Activated CD8-positive, alpha-beta memory T cell treated with anti-CD3 and anti-CD28 coated beads, Interleukin-2, amount 10 ng/mL, durations not matched to agents 7 days and 5 days (primary cell): Measurements from ENCODE around the gene CFAP90. TPM values are rescaled to one million over a fixed set of nuclear protein-coding genes. Genes with fewer than 3 reads are reported as not detected.

ENCODE experiments used
- ATAC-seq: fragments of 150-1000 bp; cut with Tn5 transposase; one replicate; pipeline ENCODE4 v1.10.0; 2021; ENCODE audit warnings: moderate library complexity
- CTCF ChIA-PET: fragments of 350-600 bp; sonication (Branson Sonifier 250); formaldehyde crosslinking; loops from one replicate; lab custom pipeline; 2021; ENCODE audit warnings: antibody characterized with exemption; lab: Charles Lee
- DNase-seq: peaks from one replicate; pipeline ENCODE4 v3.0.0-alpha.2; 2020
- H3K27ac Mint-ChIP-seq: one replicate; pipeline ENCODE4 v1.8.0; 2021; ENCODE audit warnings: mild to moderate bottlenecking, mixed read lengths
- H3K27me3 Mint-ChIP-seq: one replicate; pipeline ENCODE4 v1.8.0; 2021; ENCODE audit warnings: mixed read lengths
- H3K36me3 Mint-ChIP-seq: one replicate; pipeline ENCODE4 v1.8.0; 2021; ENCODE audit warnings: mild to moderate bottlenecking, mixed read lengths
- H3K4me1 Mint-ChIP-seq: one replicate; pipeline ENCODE4 v1.8.0; 2021; ENCODE audit warnings: mixed read lengths
- H3K4me3 Mint-ChIP-seq: one replicate; pipeline ENCODE4 v1.8.0; 2021; ENCODE audit warnings: mild to moderate bottlenecking, moderate library complexity, mixed read lengths
- H3K9me3 Mint-ChIP-seq: one replicate; pipeline ENCODE4 v1.8.0; 2022; ENCODE audit warnings: low read depth, mixed read lengths
- total RNA-seq, 2 experiments: library from RNA; stranded (reverse); gene quantifications; one replicate each; pipeline ENCODE4 v1.2.3, GENCODE V29; 2021

The CFAP90 gene
- total RNA-seq, 2 experiments from 2014 or later = not detected

- Mint-ChIP-seq H3K27ac (no peak overlapping the region), H3K27me3 (peaks cover 22% of the 10 kb centered on the region), H3K4me3 (no peak overlapping the region), H3K4me1 (no peaks in the 10 kb centered on the region), H3K36me3 (no peaks in the 10 kb centered on the region), H3K9me3 (no peaks in the 10 kb centered on the region)
- no peak for ATAC-seq
- no peak for DNase-seq
- CTCF ChIA-PET = no interaction called here
These were observed 41.9 kb downstream of the CFAP90 start for GRCh38 chr5:7808998-7809397.

GRCh38 chr5:7805379-7805778 is 45.6 kb downstream of the CFAP90 start:
- DNase-seq (no peak), ATAC-seq (no peak)
- Mint-ChIP-seq H3K27me3 (peaks cover 6% of the 10 kb centered on the region), H3K4me1 (no peaks in the 10 kb centered on the region), H3K9me3 (no peaks in the 10 kb centered on the region), H3K27ac (no peak overlapping the region), H3K4me3 (no peak overlapping the region), H3K36me3 (no peaks in the 10 kb centered on the region)
- CTCF ChIA-PET = no interaction called here

DNA sequence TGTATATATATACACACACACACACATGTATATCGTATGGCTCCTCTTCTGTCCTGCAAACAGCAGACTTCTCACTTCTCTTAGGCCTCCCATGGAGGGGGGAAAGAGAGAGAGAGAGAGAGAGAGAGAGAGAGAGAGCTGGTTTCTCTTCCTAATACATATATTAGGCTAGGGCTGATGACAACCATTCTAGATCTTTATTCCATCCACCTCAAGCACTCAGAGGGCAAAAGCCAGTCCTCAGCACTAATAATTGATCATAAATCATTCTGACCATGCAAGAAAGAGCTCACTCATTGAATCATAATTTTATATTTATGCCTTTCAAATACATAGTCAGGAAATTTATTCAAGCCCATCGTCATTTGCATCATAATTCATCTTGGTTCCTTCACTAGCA is 47.0 kb downstream of the CFAP90 start:
- CTCF ChIA-PET = no interaction called here
- no peak overlapping the region for H3K27ac Mint-ChIP-seq
- DNase-seq (no peak), ATAC-seq (no peak)
- no peak overlapping the region for H3K4me3 Mint-ChIP-seq
- H3K36me3 Mint-ChIP-seq = no peaks in the 10 kb centered on the region
- H3K4me1 Mint-ChIP-seq = no peaks in the 10 kb centered on the region
- H3K27me3 Mint-ChIP-seq = no peaks in the 10 kb centered on the region
- no peaks in the 10 kb centered on the region for H3K9me3 Mint-ChIP-seq

- ATAC-seq (no peak), DNase-seq (no peak)
- CTCF ChIA-PET = no interaction called here
- Mint-ChIP-seq H3K9me3 (no peaks in the 10 kb centered on the region), H3K4me3 (no peak overlapping the region), H3K4me1 (no peaks in the 10 kb centered on the region), H3K36me3 (no peaks in the 10 kb centered on the region), H3K27ac (no peak overlapping the region), H3K27me3 (no peaks in the 10 kb centered on the region)
These were observed 48.1 kb downstream of the CFAP90 start for GRCh38 chr5:7802855-7803254.

DNA sequence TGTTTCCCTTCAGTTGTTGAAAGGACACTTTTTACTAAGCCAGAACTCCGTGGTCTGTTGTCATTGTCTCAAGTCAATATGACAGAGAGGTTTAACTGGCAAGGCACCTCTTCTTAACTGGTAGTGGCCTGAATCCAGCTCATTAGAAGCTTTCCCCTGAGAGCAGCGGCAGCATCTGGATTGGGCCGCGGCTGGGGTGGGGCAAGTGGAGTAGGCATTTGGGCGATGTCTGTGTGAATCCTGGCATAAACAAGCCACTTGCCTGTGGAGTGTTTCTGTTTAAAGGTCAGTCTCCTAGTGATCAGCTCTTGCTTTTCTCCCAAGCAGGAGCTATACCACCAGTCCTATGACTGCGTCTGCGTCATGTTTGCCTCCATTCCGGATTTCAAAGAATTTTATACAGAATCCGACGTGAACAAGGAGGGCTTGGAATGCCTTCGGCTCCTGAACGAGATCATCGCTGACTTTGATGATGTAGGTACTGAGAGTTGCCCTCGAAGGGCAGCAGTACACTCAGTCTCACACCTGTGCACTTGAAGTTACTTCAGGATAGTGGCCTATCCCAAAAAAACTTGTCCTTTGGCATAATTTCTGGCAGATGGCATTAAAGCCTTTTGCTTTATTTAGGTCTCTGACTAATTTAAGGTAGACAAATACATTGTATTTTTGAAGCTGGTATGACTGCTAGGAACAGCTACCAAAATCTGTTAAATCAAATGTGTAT is 48.9 kb downstream of the CFAP90 start:
- CTCF ChIA-PET = no interaction called here
- Mint-ChIP-seq H3K4me1 (no peaks in the 10 kb centered on the region), H3K36me3 (no peaks in the 10 kb centered on the region), H3K9me3 (no peaks in the 10 kb centered on the region), H3K27me3 (no peaks in the 10 kb centered on the region), H3K27ac (no peak overlapping the region), H3K4me3 (no peak overlapping the region)
- DNase-seq = no peak
- ATAC-seq = no peak

GRCh38 chr5:7795306-7795705 is 55.6 kb downstream of the CFAP90 start:
- Mint-ChIP-seq H3K4me3 (no peak overlapping the region), H3K27me3 (no peaks in the 10 kb centered on the region), H3K36me3 (no peaks in the 10 kb centered on the region), H3K4me1 (no peaks in the 10 kb centered on the region), H3K9me3 (no peaks in the 10 kb centered on the region), H3K27ac (no peak overlapping the region)
- CTCF ChIA-PET = no interaction called here
- ATAC-seq (no peak), DNase-seq (no peak)

GRCh38 chr5:7794823-7795222 is 56.1 kb downstream of the CFAP90 start:
- peaks cover 3% of the 10 kb centered on the region for H3K27me3 Mint-ChIP-seq
- ATAC-seq (no peak), DNase-seq (no peak)
- no peak overlapping the region for H3K27ac Mint-ChIP-seq
- H3K4me3 Mint-ChIP-seq = no peak overlapping the region
- CTCF ChIA-PET = no interaction called here
- H3K9me3 Mint-ChIP-seq = no peaks in the 10 kb centered on the region
- H3K36me3 Mint-ChIP-seq = no peaks in the 10 kb centered on the region
- no peaks in the 10 kb centered on the region for H3K4me1 Mint-ChIP-seq

DNA sequence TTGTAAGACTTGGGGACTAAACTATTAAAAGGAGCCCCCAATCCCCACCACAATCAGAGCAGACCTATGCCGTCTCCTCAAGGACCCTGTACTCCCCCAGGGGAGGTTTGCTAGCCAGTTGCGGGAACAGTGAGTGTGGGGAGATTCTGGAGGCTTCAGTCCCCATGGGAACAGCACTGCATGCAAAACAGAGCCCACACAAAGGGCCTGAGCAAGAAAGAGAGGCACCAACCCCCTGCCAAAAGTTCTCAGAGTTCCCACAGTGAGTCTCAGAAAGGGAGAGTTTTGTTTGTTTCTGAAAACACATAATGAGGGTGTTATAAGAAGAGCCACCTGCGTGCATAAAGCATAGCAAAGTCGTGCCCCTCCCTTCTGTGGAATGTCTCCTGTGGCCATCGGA is 56.6 kb downstream of the CFAP90 start:
- Mint-ChIP-seq H3K4me1 (no peaks in the 10 kb centered on the region), H3K9me3 (no peaks in the 10 kb centered on the region), H3K4me3 (no peak overlapping the region), H3K27me3 (peaks cover 3% of the 10 kb centered on the region), H3K36me3 (no peaks in the 10 kb centered on the region), H3K27ac (no peak overlapping the region)
- ATAC-seq (no peak), DNase-seq (no peak)
- CTCF ChIA-PET = no interaction called here

DNA sequence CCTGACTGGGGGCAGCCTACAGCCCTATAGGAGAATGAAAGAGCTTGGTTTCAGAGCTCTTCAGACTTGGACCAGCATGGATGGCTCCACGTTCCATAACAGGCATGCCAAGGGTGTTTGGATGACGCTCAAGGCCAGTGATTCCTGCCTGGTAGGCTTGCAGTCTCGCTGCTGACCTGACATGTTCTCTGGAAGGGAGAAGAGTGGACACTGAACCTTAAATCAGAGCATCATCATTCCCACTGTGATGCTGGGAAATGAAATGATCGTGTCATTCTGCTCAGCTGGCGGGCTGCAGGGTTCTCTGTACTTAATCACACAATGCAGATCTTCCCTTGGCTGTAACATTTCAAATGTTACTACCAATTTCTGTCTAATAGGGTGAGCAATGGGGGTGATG is 57.0 kb downstream of the CFAP90 start:
- Mint-ChIP-seq H3K9me3 (no peaks in the 10 kb centered on the region), H3K27me3 (peaks cover 3% of the 10 kb centered on the region), H3K27ac (no peak overlapping the region), H3K4me3 (no peak overlapping the region), H3K36me3 (no peaks in the 10 kb centered on the region), H3K4me1 (no peaks in the 10 kb centered on the region)
- CTCF ChIA-PET = no interaction called here
- DNase-seq (no peak), ATAC-seq (no peak)

GRCh38 chr5:7789567-7789966 is 61.4 kb downstream of the CFAP90 start:
- Mint-ChIP-seq H3K36me3 (no peaks in the 10 kb centered on the region), H3K27ac (no peak overlapping the region), H3K27me3 (peaks cover 18% of the 10 kb centered on the region), H3K4me3 (no peak overlapping the region), H3K9me3 (no peaks in the 10 kb centered on the region), H3K4me1 (no peaks in the 10 kb centered on the region)
- DNase-seq (no peak), ATAC-seq (no peak)
- CTCF ChIA-PET = no interaction called here

GRCh38 chr5:7787770-7788169 is 63.2 kb downstream of the CFAP90 start:
- peaks cover 21% of the 10 kb centered on the region for H3K27me3 Mint-ChIP-seq
- H3K4me3 Mint-ChIP-seq = no peak overlapping the region
- no peak for ATAC-seq
- CTCF ChIA-PET = interaction anchor here (1.0 kb wide), 1 partner anchor 29 kb away, joined by 3 read pairs; no protein-coding TSS in a partner anchor
- H3K27ac Mint-ChIP-seq = no peak overlapping the region
- H3K36me3 Mint-ChIP-seq = no peaks in the 10 kb centered on the region
- H3K4me1 Mint-ChIP-seq = no peaks in the 10 kb centered on the region
- DNase-seq = no peak
- no peaks in the 10 kb centered on the region for H3K9me3 Mint-ChIP-seq

- DNase-seq (no peak), ATAC-seq (no peak)
- H3K4me3 Mint-ChIP-seq = no peak overlapping the region
- CTCF ChIA-PET = no interaction called here
- H3K4me1 Mint-ChIP-seq = no peaks in the 10 kb centered on the region
- no peaks in the 10 kb centered on the region for H3K36me3 Mint-ChIP-seq
- peaks cover 44% of the 10 kb centered on the region for H3K27me3 Mint-ChIP-seq
- H3K9me3 Mint-ChIP-seq = no peaks in the 10 kb centered on the region
- H3K27ac Mint-ChIP-seq = no peak overlapping the region
These were observed 66.1 kb downstream of the CFAP90 start for GRCh38 chr5:7784683-7785380.

- Mint-ChIP-seq H3K27me3 (peaks cover 58% of the 10 kb centered on the region), H3K4me1 (peaks cover 12% of the 10 kb centered on the region), H3K36me3 (no peaks in the 10 kb centered on the region), H3K4me3 (no peak overlapping the region), H3K27ac (no peak overlapping the region), H3K9me3 (no peaks in the 10 kb centered on the region)
- no peak for ATAC-seq
- CTCF ChIA-PET = no interaction called here
- no peak for DNase-seq
These were observed 69.0 kb downstream of the CFAP90 start for GRCh38 chr5:7781899-7782298.
